Activated T-helper 1 cell treated with anti-CD3 and anti-CD28 coated beads, Interleukin-12 subunit alpha, Interleukin-12 subunit beta, Interleukin-2, Interleukin-4 antibody, amounts not matched to agents 30 ng/mL and 10 ng/mL and 1 ng/mL, durations not matched to agents 14 hours and 24 hours and 36 hours (primary cell): ENCODE results near the gene MYL12B. TPM values are rescaled to one million over a fixed set of nuclear protein-coding genes. Genes with fewer than 3 reads are reported as not detected.

Experiments
- DNase-seq: peaks from one replicate; pipeline ENCODE4 v3.0.0; 2021; ENCODE audit warnings: low spot score
- H3K27ac Mint-ChIP-seq: one replicate; pipeline ENCODE4 v1.8.0; 2021; ENCODE audit warnings: mild to moderate bottlenecking, mixed read lengths
- H3K27me3 Mint-ChIP-seq: one replicate; pipeline ENCODE4 v1.8.0; 2022; ENCODE audit warnings: mild to moderate bottlenecking, moderate library complexity, mixed read lengths; ENCODE audit not compliant: insufficient read depth
- H3K36me3 Mint-ChIP-seq: one replicate; pipeline ENCODE4 v1.8.0; 2021; ENCODE audit warnings: low read depth, mixed read lengths
- H3K4me1 Mint-ChIP-seq: one replicate; pipeline ENCODE4 v1.8.0; 2021; ENCODE audit warnings: low read depth, mixed read lengths
- H3K4me3 Mint-ChIP-seq: one replicate; pipeline ENCODE4 v1.8.0; 2021; ENCODE audit warnings: mild to moderate bottlenecking, moderate library complexity, mixed read lengths
- H3K9me3 Mint-ChIP-seq: one replicate; pipeline ENCODE4 v1.8.0; 2021; ENCODE audit warnings: mixed read lengths
- intact Hi-C: fragments of 100-400 bp; cut with micrococcal nuclease; formaldehyde crosslinking; loops from one replicate; pipeline ENCODE4 v1.15.1; 2024
- total RNA-seq: library from RNA; stranded (reverse); gene quantifications from 2 replicates; pipeline ENCODE4 v1.2.3, GENCODE V29; 2022

The MYL12B gene
- total RNA-seq, 1 donor from 2014 or later, result 235 TPM

GRCh38 chr18:3255611-3256165 is 6.2 kb upstream of the MYL12B start:
- Mint-ChIP-seq H3K27me3 (no peaks in the 10 kb centered on the region), H3K9me3 (no peaks in the 10 kb centered on the region), H3K36me3 (peaks cover 53% of the 10 kb centered on the region), H3K4me1 (peaks cover 91% of the 10 kb centered on the region), H3K4me3 (no peak overlapping the region), H3K27ac (peak overlapping the region; percentile 5)
- intact Hi-C loops, result no loop called here
- DNase-seq, result no peak

- peaks cover 53% of the 10 kb centered on the region for H3K36me3 Mint-ChIP-seq
- no peak for DNase-seq
- intact Hi-C loops, result no loop called here
- peaks cover 87% of the 10 kb centered on the region for H3K4me1 Mint-ChIP-seq
- H3K27ac Mint-ChIP-seq, result peak overlapping the region; percentile 4
- H3K9me3 Mint-ChIP-seq, result no peaks in the 10 kb centered on the region
- no peaks in the 10 kb centered on the region for H3K27me3 Mint-ChIP-seq
- no peak overlapping the region for H3K4me3 Mint-ChIP-seq
Observed at GRCh38 chr18:3256693-3257626, 5.0 kb upstream of the MYL12B start.

GRCh38 chr18:3257627-3258120 is 4.3 kb upstream of the MYL12B start:
- peak overlapping the region; percentile 71 for H3K27ac Mint-ChIP-seq
- H3K27me3 Mint-ChIP-seq, result no peaks in the 10 kb centered on the region
- H3K36me3 Mint-ChIP-seq, result peaks cover 51% of the 10 kb centered on the region
- H3K4me1 Mint-ChIP-seq, result peaks cover 81% of the 10 kb centered on the region
- no peak for DNase-seq
- intact Hi-C loops, result no loop called here
- H3K9me3 Mint-ChIP-seq, result no peaks in the 10 kb centered on the region
- H3K4me3 Mint-ChIP-seq, result peak overlapping the region; percentile 3

GRCh38 chr18:3260995-3261372 is 949 bp upstream of the MYL12B start:
- intact Hi-C loops, result loop anchor here (1.0 to 5.0 kb wide), 6 partner anchors 14 to 689 kb away; partner anchors contain the start of genes METTL4, MYL12A, NDC80 and SMCHD1
- H3K36me3 Mint-ChIP-seq, result peaks cover 29% of the 10 kb centered on the region
- peak overlapping the region; percentile 98 for H3K27ac Mint-ChIP-seq
- no peak for DNase-seq
- no peaks in the 10 kb centered on the region for H3K27me3 Mint-ChIP-seq
- no peaks in the 10 kb centered on the region for H3K9me3 Mint-ChIP-seq
- H3K4me1 Mint-ChIP-seq, result peaks cover 82% of the 10 kb centered on the region
- peak overlapping the region; percentile 93 for H3K4me3 Mint-ChIP-seq

- Mint-ChIP-seq H3K27ac (peak overlapping the region; percentile 84), H3K9me3 (no peaks in the 10 kb centered on the region), H3K36me3 (peaks cover 21% of the 10 kb centered on the region), H3K4me1 (peaks cover 84% of the 10 kb centered on the region), H3K4me3 (peak overlapping the region; percentile 93), H3K27me3 (no peaks in the 10 kb centered on the region)
- intact Hi-C loops, result loop anchor here (1.0 to 5.0 kb wide), 8 partner anchors 35 to 690 kb away; partner anchors contain the start of genes METTL4, NDC80 and SMCHD1
- DNase-seq, result peak; percentile 10
Observed at GRCh38 chr18:3262234-3263131, 550 bp downstream of the MYL12B start.

GRCh38 chr18:3263132-3263700 is 1.3 kb downstream of the MYL12B start:
- peak overlapping the region; percentile 93 for H3K4me3 Mint-ChIP-seq
- H3K9me3 Mint-ChIP-seq, result no peaks in the 10 kb centered on the region
- H3K36me3 Mint-ChIP-seq, result peaks cover 14% of the 10 kb centered on the region
- no peaks in the 10 kb centered on the region for H3K27me3 Mint-ChIP-seq
- no peak for DNase-seq
- H3K27ac Mint-ChIP-seq, result peak overlapping the region; percentile 84
- intact Hi-C loops, result loop anchor here (2.0 to 5.0 kb wide), 5 partner anchors 42 to 691 kb away; partner anchors contain the start of genes METTL4, NDC80 and SMCHD1
- peaks cover 81% of the 10 kb centered on the region for H3K4me1 Mint-ChIP-seq

GRCh38 chr18:3264362-3264761 is 2.4 kb downstream of the MYL12B start:
- intact Hi-C loops, result loop anchor here (5.0 kb wide), 4 partner anchors 278 to 692 kb away; partner anchors contain the start of genes METTL4, NDC80 and SMCHD1
- Mint-ChIP-seq H3K36me3 (peaks cover 16% of the 10 kb centered on the region), H3K27ac (no peak overlapping the region), H3K4me3 (peak overlapping the region; percentile 6), H3K9me3 (no peaks in the 10 kb centered on the region), H3K27me3 (no peaks in the 10 kb centered on the region), H3K4me1 (peaks cover 81% of the 10 kb centered on the region)
- DNase-seq, result no peak

- Mint-ChIP-seq H3K4me1 (peaks cover 83% of the 10 kb centered on the region), H3K27ac (no peak overlapping the region), H3K27me3 (no peaks in the 10 kb centered on the region), H3K9me3 (no peaks in the 10 kb centered on the region), H3K4me3 (no peak overlapping the region), H3K36me3 (peaks cover 15% of the 10 kb centered on the region)
- no peak for DNase-seq
- intact Hi-C loops, result no loop called here
Observed at GRCh38 chr18:3265564-3266033, 3.7 kb downstream of the MYL12B start.

- Mint-ChIP-seq H3K27ac (peak overlapping the region; percentile 62), H3K9me3 (no peaks in the 10 kb centered on the region), H3K4me1 (peaks cover 83% of the 10 kb centered on the region), H3K36me3 (peaks cover 15% of the 10 kb centered on the region), H3K4me3 (no peak overlapping the region), H3K27me3 (no peaks in the 10 kb centered on the region)
- intact Hi-C loops, result no loop called here
- DNase-seq, result no peak
Observed at GRCh38 chr18:3266062-3266608, 4.2 kb downstream of the MYL12B start.

- no peak overlapping the region for H3K27ac Mint-ChIP-seq
Observed at GRCh38 chr18:3268306-3268705, 6.4 kb downstream of the MYL12B start.

GRCh38 chr18:3269241-3269913 is 7.4 kb downstream of the MYL12B start:
- Mint-ChIP-seq H3K27ac (no peak overlapping the region), H3K4me1 (peaks cover 82% of the 10 kb centered on the region), H3K27me3 (no peaks in the 10 kb centered on the region), H3K36me3 (peaks cover 20% of the 10 kb centered on the region), H3K4me3 (no peak overlapping the region), H3K9me3 (no peaks in the 10 kb centered on the region)
- intact Hi-C loops, result no loop called here
- no peak for DNase-seq

More at GRCh38 chr18:3268306-3268705, 6.4 kb downstream of the MYL12B start:
- H3K27me3 Mint-ChIP-seq, result no peaks in the 10 kb centered on the region
- H3K9me3 Mint-ChIP-seq, result no peaks in the 10 kb centered on the region
- no peak overlapping the region for H3K4me3 Mint-ChIP-seq
- intact Hi-C loops, result no loop called here
- peaks cover 16% of the 10 kb centered on the region for H3K36me3 Mint-ChIP-seq
- peaks cover 87% of the 10 kb centered on the region for H3K4me1 Mint-ChIP-seq
- DNase-seq, result no peak
